HG02840 (cell line): ENCODE results near the gene YIPF7.

Experiments
- ATAC-seq: cut with Tn5 transposase; IDR thresholded peaks from one replicate; pipeline ENCODE4 v1.9.1; 2021; ENCODE audit warnings: mild to moderate bottlenecking, moderate library complexity, moderate number of reproducible peaks; ENCODE audit not compliant: unreplicated experiment, low FRiP score

Gene YIPF7

GRCh38 chr4:44651425-44651824 lies at the start of gene YIPF7:
TSS of gene YIPF7 (minus strand) at chr4:44651625. CDS start at chr4:44650100, 1,525 bp downstream.
- ATAC-seq = no peak

GRCh38 chr4:44701037-44701436 lies 49.6 kb upstream of the YIPF7 start:
- ATAC-seq = no peak

- ATAC-seq = no peak
Measured at GRCh38 chr4:44700427-44700826, 49.0 kb upstream of the YIPF7 start.

GRCh38 chr4:44684648-44685047 lies 33.2 kb upstream of the YIPF7 start:
- ATAC-seq = no peak

GRCh38 chr4:44679060-44679459 lies 27.6 kb upstream of the YIPF7 start:
- ATAC-seq = no peak

GRCh38 chr4:44678094-44679041 lies 26.9 kb upstream of the YIPF7 start, which contains the start of gene GUF1:
TSS of gene GUF1 (plus strand) at chr4:44678420. CDS start at chr4:44678623, 203 bp downstream.
- ATAC-seq = peak; percentile 99

- ATAC-seq = no peak
Measured at GRCh38 chr4:44675366-44675765, 23.9 kb upstream of the YIPF7 start.

- no peak for ATAC-seq
Measured at GRCh38 chr4:44674471-44674870, 23.0 kb upstream of the YIPF7 start.

- ATAC-seq = no peak
Measured at GRCh38 chr4:44671636-44672035, 20.2 kb upstream of the YIPF7 start.

- ATAC-seq = no peak
Measured at GRCh38 chr4:44670506-44671199, 19.2 kb upstream of the YIPF7 start.

GRCh38 chr4:44668526-44668925 lies 17.1 kb upstream of the YIPF7 start:
- ATAC-seq = no peak

GRCh38 chr4:44663539-44664263 lies 12.3 kb upstream of the YIPF7 start:
- ATAC-seq = no peak

GRCh38 chr4:44662623-44663005 lies 11.2 kb upstream of the YIPF7 start:
- no peak for ATAC-seq

- ATAC-seq = no peak
Measured at GRCh38 chr4:44661940-44662622, 10.7 kb upstream of the YIPF7 start.

GRCh38 chr4:44660396-44660795 lies 9.0 kb upstream of the YIPF7 start:
- no peak for ATAC-seq

GRCh38 chr4:44652002-44652401 lies 577 bp upstream of the YIPF7 start:
- no peak for ATAC-seq

- ATAC-seq = no peak
Measured at GRCh38 chr4:44646151-44646550, 5.3 kb downstream of the YIPF7 start.

- no peak for ATAC-seq
Measured at GRCh38 chr4:44638091-44638490, 13.3 kb downstream of the YIPF7 start.

GRCh38 chr4:44632733-44633132 lies 18.7 kb downstream of the YIPF7 start:
- ATAC-seq = no peak

- ATAC-seq = no peak
Measured at GRCh38 chr4:44632089-44632488, 19.3 kb downstream of the YIPF7 start.
